ENCODE measurements around the gene FKBP4.
"Not testable (repeated sequence)": the region's sequence is repeated elsewhere in the genome, so short reads cannot be mapped to it uniquely, and the experiment has no call there.

The FKBP4 gene

GRCh38 chr12:2764398-2764797 lies 30.4 kb upstream of the FKBP4 start:
- no peak overlapping the region for H3K27ac ChIP-seq (ENCODE audit: low read length)
- H3K4me1 ChIP-seq (ENCODE audit: control insufficient read depth, insufficient read depth, low read length): no peaks in the 10 kb centered on the region
- no peak overlapping the region for H3K9ac ChIP-seq (ENCODE audit: low read length in 2 of 2)
- H3K4me3 ChIP-seq (ENCODE audit: low read length in 2 of 2): no peak overlapping the region
- no peaks in the 10 kb centered on the region for H3K27me3 ChIP-seq (ENCODE audit: control insufficient read depth in 1 of 2, insufficient read depth in 2 of 2, low read length in 2 of 2)
- H3K36me3 ChIP-seq (ENCODE audit: control insufficient read depth in 2 of 2, insufficient read depth in 2 of 2, low read length in 2 of 2): peaks cover 0 to 3% of the 10 kb centered on the region in 2 donors
- H3K9me3 ChIP-seq (ENCODE audit: control insufficient read depth in 2 of 2, low read length in 2 of 2): no peaks in the 10 kb centered on the region

DNA sequence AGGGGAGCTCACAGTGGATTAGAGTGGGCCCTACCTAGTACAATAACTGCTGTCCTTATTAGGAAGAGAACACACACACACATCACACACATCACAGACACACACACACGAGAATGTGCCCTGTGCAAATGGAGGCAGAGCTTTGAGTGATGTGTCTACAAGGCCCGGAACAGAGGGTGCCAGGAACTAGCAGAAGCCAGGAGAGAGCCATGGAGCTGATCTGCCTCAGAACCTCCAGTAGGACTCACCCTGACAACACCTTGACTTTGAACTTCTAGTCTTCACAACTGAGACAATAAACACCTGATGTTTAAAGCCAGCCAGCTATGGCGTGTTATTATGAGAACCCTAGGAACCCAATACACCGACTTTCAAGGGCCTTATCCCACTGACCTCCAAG lies 29.7 kb upstream of the FKBP4 start:
- no peaks in the 10 kb centered on the region for H3K4me1 ChIP-seq (ENCODE audit: control insufficient read depth, insufficient read depth, low read length)
- no peak overlapping the region for H3K9ac ChIP-seq (ENCODE audit: low read length in 2 of 2)
- no peaks in the 10 kb centered on the region for H3K9me3 ChIP-seq (ENCODE audit: control insufficient read depth in 2 of 2, low read length in 2 of 2)
- no peaks in the 10 kb centered on the region for H3K27me3 ChIP-seq (ENCODE audit: control insufficient read depth in 1 of 2, insufficient read depth in 2 of 2, low read length in 2 of 2)
- no peak overlapping the region for H3K27ac ChIP-seq (ENCODE audit: low read length)
- peaks cover 0 to 3% of the 10 kb centered on the region in 2 donors for H3K36me3 ChIP-seq (ENCODE audit: control insufficient read depth in 2 of 2, insufficient read depth in 2 of 2, low read length in 2 of 2)
- no peak overlapping the region for H3K4me3 ChIP-seq (ENCODE audit: low read length in 2 of 2)

DNA sequence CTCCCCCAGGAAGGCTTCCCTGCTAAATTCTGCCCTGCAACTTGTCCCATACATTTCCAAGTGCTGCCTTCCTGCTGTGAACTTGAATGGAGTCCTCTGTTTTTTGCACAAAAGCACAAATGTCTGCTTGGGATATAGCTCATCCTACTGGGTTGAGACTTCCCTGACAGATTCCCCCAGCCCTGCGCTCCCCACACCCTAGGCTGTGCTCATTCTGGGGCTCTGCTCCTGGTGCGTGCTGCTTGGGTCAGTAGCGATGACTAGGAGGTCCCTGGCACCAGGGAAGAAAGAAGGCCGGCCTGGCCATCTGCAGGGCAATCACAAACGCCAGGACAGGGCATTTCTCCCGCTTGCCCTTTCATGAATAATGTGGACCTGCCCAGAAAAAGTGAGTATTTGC lies 29.2 kb upstream of the FKBP4 start:
- H3K36me3 ChIP-seq (ENCODE audit: control insufficient read depth in 2 of 2, insufficient read depth in 2 of 2, low read length in 2 of 2): peaks cover 0 to 3% of the 10 kb centered on the region in 2 donors
- H3K27me3 ChIP-seq (ENCODE audit: control insufficient read depth in 1 of 2, insufficient read depth in 2 of 2, low read length in 2 of 2): no peaks in the 10 kb centered on the region
- no peak overlapping the region for H3K27ac ChIP-seq (ENCODE audit: low read length)
- H3K9ac ChIP-seq (ENCODE audit: low read length in 2 of 2): no peak overlapping the region
- no peak overlapping the region for H3K4me3 ChIP-seq (ENCODE audit: low read length in 2 of 2)
- no peaks in the 10 kb centered on the region for H3K4me1 ChIP-seq (ENCODE audit: control insufficient read depth, insufficient read depth, low read length)
- no peaks in the 10 kb centered on the region for H3K9me3 ChIP-seq (ENCODE audit: control insufficient read depth in 2 of 2, low read length in 2 of 2)

- Histone ChIP-seq H3K36me3 (ENCODE audit: control insufficient read depth in 2 of 2, insufficient read depth in 2 of 2, low read length in 2 of 2) (no peaks in the 10 kb centered on the region), H3K4me3 (ENCODE audit: low read length in 2 of 2) (no peak overlapping the region), H3K27me3 (ENCODE audit: control insufficient read depth in 1 of 2, insufficient read depth in 2 of 2, low read length in 2 of 2) (no peaks in the 10 kb centered on the region), H3K9ac (ENCODE audit: low read length in 2 of 2) (no peak overlapping the region), H3K4me1 (ENCODE audit: control insufficient read depth, insufficient read depth, low read length) (no peaks in the 10 kb centered on the region), H3K9me3 (ENCODE audit: control insufficient read depth in 2 of 2, low read length in 2 of 2) (no peaks in the 10 kb centered on the region), H3K27ac (ENCODE audit: low read length) (no peak overlapping the region)
Observed at GRCh38 chr12:2768224-2768961, 26.4 kb upstream of the FKBP4 start.

GRCh38 chr12:2769866-2770533 lies 24.8 kb upstream of the FKBP4 start:
- Histone ChIP-seq H3K27me3 (ENCODE audit: control insufficient read depth in 1 of 2, insufficient read depth in 2 of 2, low read length in 2 of 2) (no peaks in the 10 kb centered on the region), H3K36me3 (ENCODE audit: control insufficient read depth in 2 of 2, insufficient read depth in 2 of 2, low read length in 2 of 2) (no peaks in the 10 kb centered on the region), H3K27ac (ENCODE audit: low read length) (no peak overlapping the region), H3K9ac (ENCODE audit: low read length in 2 of 2) (no peak overlapping the region), H3K9me3 (ENCODE audit: control insufficient read depth in 2 of 2, low read length in 2 of 2) (no peaks in the 10 kb centered on the region), H3K4me1 (ENCODE audit: control insufficient read depth, insufficient read depth, low read length) (no peaks in the 10 kb centered on the region), H3K4me3 (ENCODE audit: low read length in 2 of 2) (no peak overlapping the region)

DNA sequence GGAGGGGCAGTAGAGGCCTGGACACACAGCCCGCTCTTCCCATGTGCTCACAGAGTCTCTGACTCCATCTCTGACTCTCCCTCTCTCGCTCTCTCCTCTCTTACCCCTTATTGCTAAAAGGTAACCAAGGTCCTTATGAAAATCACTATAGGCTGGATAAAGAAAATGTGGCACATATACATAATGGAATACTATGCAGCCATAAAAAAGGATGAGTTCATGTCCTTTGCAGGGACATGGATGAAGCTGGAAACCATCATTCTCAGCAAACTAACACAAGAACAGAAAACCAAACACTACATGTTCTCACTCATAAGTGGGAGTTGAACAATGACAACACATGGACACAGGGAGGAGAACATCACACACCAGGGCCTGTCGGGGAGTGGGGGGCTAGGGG lies 24.2 kb upstream of the FKBP4 start:
- H3K9ac ChIP-seq (ENCODE audit: low read length in 2 of 2); H3K27ac ChIP-seq (ENCODE audit: low read length); H3K27me3 ChIP-seq (ENCODE audit: control insufficient read depth in 1 of 2, insufficient read depth in 2 of 2, low read length in 2 of 2); H3K9me3 ChIP-seq (ENCODE audit: control insufficient read depth in 2 of 2, low read length in 2 of 2); H3K4me1 ChIP-seq (ENCODE audit: control insufficient read depth, insufficient read depth, low read length); H3K4me3 ChIP-seq (ENCODE audit: low read length in 2 of 2); H3K36me3 ChIP-seq (ENCODE audit: control insufficient read depth in 2 of 2, insufficient read depth in 2 of 2, low read length in 2 of 2): not testable (repeated sequence)

DNA sequence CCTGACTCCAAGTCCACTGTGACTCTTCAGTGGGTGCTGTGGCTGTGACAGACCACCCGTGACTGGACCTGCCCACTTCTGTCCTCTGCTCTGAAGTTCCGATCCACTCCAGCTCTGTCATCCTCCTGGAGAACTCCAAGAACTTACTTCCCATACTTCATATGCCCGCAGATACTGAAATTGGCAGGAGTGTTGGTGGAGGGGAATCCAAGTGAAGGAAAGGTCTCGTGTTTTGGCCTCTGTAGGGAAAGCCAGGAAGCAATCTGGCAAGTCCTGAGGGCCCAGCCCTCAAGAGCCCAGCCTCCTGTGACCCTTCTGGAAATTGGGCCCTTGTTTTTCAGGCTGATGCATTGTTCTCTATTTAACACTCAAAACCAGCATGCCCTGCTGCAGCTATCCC lies 22.4 kb upstream of the FKBP4 start:
- Histone ChIP-seq H3K9me3 (ENCODE audit: control insufficient read depth in 2 of 2, low read length in 2 of 2) (no peaks in the 10 kb centered on the region), H3K4me1 (ENCODE audit: control insufficient read depth, insufficient read depth, low read length) (no peaks in the 10 kb centered on the region), H3K27ac (ENCODE audit: low read length) (no peak overlapping the region), H3K36me3 (ENCODE audit: control insufficient read depth in 2 of 2, insufficient read depth in 2 of 2, low read length in 2 of 2) (no peaks in the 10 kb centered on the region), H3K27me3 (ENCODE audit: control insufficient read depth in 1 of 2, insufficient read depth in 2 of 2, low read length in 2 of 2) (peaks cover 0 to 2% of the 10 kb centered on the region in 2 donors), H3K4me3 (ENCODE audit: low read length in 2 of 2) (no peak overlapping the region), H3K9ac (ENCODE audit: low read length in 2 of 2) (no peak overlapping the region)

DNA sequence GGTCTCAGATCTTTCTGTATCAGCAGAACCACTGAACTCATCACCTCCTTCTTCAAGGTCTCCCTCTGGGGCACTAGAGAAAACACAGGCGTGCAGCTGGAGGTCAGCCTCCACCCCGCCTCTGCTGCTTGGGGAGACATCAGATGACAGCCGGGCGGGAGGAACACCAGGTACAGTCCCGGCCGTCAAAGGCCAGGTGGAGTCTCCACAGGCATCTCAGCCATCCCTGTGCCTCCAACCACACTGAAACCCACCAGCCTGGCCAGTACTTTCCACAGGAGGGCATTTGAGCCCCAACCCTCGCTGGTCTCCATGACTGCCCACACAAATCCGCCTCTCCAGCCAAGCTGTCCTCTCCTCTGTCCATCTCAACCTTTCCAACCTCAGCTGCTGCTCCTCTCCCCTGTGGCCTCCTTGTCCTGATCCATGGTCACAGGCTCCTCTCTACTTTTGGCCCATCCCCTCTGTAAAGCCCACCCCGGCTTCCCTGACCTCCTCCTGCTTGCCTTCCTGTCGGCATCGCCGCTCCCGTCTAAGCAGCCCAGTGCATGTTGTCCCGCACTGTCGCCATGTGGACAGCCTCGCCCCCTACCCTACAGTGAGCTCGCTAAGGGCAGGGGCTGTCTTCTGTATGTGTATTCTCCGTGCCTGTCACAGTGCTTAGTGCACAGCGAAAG lies 21.4 kb upstream of the FKBP4 start:
- Histone ChIP-seq H3K27me3 (ENCODE audit: control insufficient read depth in 1 of 2, insufficient read depth in 2 of 2, low read length in 2 of 2) (peaks cover 0 to 2% of the 10 kb centered on the region in 2 donors), H3K4me3 (ENCODE audit: low read length in 2 of 2) (no peak overlapping the region), H3K9me3 (ENCODE audit: control insufficient read depth in 2 of 2, low read length in 2 of 2) (no peaks in the 10 kb centered on the region), H3K36me3 (ENCODE audit: control insufficient read depth in 2 of 2, insufficient read depth in 2 of 2, low read length in 2 of 2) (no peaks in the 10 kb centered on the region), H3K4me1 (ENCODE audit: control insufficient read depth, insufficient read depth, low read length) (no peaks in the 10 kb centered on the region), H3K9ac (ENCODE audit: low read length in 2 of 2) (no peak overlapping the region), H3K27ac (ENCODE audit: low read length) (no peak overlapping the region)

- H3K36me3 ChIP-seq (ENCODE audit: control insufficient read depth in 2 of 2, insufficient read depth in 2 of 2, low read length in 2 of 2): no peaks in the 10 kb centered on the region
- no peaks in the 10 kb centered on the region for H3K9me3 ChIP-seq (ENCODE audit: control insufficient read depth in 2 of 2, low read length in 2 of 2)
- H3K27ac ChIP-seq (ENCODE audit: low read length): no peak overlapping the region
- H3K9ac ChIP-seq (ENCODE audit: low read length in 2 of 2): no peak overlapping the region
- H3K4me3 ChIP-seq (ENCODE audit: low read length in 2 of 2): no peak overlapping the region
- H3K4me1 ChIP-seq (ENCODE audit: control insufficient read depth, insufficient read depth, low read length): no peaks in the 10 kb centered on the region
- peaks cover 0 to 2% of the 10 kb centered on the region in 2 donors for H3K27me3 ChIP-seq (ENCODE audit: control insufficient read depth in 1 of 2, insufficient read depth in 2 of 2, low read length in 2 of 2)
Observed at GRCh38 chr12:2775431-2775830, 19.3 kb upstream of the FKBP4 start.

DNA sequence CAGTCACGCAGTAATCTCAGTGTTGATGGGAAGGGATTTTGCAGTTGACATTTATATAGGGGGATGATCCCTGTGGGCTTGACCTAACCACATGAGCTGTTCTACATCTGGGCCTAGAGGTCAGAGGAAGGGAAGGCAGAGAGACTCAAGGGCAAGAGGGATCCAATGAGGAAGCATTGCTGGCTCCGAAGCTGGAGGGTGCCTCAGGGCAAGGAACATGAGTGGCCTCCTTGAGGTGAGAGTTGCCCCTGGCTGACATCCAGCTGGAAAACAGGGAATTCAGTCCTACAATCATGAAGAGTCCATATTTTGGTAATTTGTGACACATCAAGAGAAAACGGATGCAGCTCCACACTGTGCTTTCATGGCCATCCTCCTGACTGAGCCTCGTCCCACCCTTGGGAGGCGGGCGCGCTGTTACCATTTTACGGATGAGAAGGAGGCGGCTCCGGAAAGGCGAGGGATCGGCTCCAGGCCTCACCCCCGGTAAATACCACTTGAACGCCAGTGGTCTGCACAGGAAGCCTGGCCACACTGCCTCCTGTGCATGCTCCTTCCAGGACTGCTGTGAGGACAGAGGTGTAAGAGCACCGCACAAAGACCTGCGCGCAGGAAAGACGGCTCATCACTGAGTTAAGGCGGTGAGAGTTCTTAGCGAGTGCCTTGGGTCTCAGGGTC lies 18.5 kb upstream of the FKBP4 start:
- no peaks in the 10 kb centered on the region for H3K9me3 ChIP-seq (ENCODE audit: control insufficient read depth in 2 of 2, low read length in 2 of 2)
- H3K36me3 ChIP-seq (ENCODE audit: control insufficient read depth in 2 of 2, insufficient read depth in 2 of 2, low read length in 2 of 2): no peaks in the 10 kb centered on the region
- H3K4me1 ChIP-seq (ENCODE audit: control insufficient read depth, insufficient read depth, low read length): no peaks in the 10 kb centered on the region
- peaks cover 0 to 2% of the 10 kb centered on the region in 2 donors for H3K27me3 ChIP-seq (ENCODE audit: control insufficient read depth in 1 of 2, insufficient read depth in 2 of 2, low read length in 2 of 2)
- H3K27ac ChIP-seq (ENCODE audit: low read length): no peak overlapping the region
- H3K4me3 ChIP-seq (ENCODE audit: low read length in 2 of 2): no peak overlapping the region
- no peak overlapping the region for H3K9ac ChIP-seq (ENCODE audit: low read length in 2 of 2)

Data from stomach smooth muscle (tissue), 2 donors.